T-helper 22 cell (primary cell): ENCODE data around the gene ATP1A1.

ENCODE experiments used
- DNase-seq: peaks from one replicate; pipeline ENCODE4 v3.0.0-alpha.2; 2020; ENCODE audit warnings: low read depth

ATP1A1 gene

DNA sequence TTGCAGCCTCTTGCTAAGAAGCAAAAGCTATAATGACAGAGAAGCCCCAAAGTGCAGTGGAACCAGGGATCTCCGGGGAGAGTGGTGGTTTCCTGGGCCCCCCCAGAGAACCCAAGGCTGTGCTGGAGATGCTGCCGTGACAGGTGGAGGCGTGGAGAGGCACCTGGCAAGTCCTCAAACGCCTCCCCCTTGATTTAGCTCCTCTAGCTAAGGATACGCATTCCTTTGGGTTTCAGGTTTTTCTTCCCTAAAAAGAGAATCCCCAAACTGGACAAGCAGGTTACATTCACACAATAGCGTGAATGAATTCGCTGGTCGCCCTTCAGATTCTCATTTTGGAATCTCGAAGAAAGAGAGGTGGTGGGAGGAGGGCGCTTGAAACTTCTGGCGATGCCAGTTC, 853 bp upstream of the ATP1A1 start:
- DNase-seq: no peak

DNA sequence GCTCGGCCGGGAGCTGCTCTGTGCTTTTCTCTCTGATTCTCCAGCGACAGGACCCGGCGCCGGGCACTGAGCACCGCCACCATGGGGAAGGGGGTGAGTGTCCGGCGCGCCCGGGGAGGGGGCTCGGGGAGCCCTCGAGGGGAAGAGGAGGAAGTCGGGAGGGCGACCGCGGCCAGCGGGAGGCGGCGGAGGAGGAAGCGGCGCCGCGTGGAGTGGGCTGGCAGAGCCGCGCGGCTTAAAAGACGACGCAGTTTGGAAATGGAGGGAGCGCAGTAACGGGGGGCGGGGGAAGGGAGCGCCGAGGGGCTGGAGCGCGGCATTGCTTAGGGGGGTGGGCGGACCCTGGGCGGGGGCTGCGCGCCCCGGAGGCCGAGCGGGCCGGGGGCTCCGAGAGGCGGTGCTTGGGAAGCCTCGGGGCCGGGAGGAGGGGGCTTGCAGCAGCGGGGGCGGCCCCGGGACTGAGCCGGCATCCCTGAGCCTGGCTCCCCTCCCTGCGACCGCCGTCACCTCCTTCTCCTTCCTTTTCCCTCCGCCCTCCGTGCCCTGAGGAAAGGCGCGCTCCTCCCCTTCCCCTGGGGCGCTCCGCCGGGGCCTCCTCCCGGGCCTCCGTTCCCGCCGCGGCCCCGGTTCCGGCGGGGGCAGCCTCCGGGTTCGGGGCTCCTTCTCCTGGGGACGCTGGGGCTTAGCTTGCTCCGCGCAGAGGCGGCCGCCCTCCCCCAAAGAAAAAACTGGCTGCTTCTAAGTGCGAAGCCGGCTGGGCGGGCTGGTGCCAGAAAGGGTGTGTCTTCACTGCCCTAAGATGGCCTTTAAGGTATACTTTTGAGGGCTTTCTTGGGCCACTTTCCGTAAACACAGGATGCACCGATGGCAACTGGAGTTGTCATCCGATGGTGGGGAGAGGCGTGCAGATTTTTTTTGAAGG, 648 bp downstream of the ATP1A1 start:
- DNase-seq: peak; percentile 49

DNA sequence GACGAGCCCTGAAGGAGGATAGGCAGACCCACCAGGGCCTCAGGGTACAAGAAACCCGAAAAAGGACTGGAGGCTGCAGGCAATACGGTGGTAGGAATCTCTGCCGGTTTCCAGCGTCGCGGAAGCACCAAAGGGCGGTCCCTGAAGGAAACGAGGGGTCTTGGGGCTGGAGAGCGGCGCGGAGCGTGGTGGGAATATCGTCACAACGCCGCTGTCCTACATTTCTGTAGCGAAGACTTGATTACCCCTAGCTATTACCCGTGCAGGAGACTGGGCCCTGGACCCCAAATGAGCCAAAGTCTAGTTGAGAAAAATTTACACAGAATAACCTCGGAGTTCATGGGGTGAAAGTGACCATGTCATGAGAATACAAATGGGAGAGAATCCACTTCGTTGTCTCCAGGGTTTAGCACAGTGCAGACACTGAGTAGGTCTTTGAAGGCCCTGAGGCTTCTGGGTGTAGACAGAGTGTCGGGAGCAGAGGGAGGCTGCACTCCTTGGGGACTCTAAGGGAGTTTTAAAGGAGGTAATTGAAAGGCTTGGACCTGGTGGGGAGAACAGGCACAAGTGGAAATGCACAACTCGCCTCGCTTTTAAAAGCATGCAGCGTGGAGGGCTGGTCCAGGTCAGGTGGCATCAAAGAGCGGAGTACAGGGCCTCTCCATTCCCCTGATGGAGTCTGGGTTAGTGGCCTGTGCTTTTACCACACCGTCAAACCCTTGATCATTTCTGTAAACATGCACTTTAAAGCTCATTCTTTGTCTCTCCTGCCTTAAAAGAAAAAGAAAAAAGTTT, 1.5 kb downstream of the ATP1A1 start:
- peak; percentile 4 for DNase-seq

- no peak for DNase-seq
Observed at GRCh38 chr1:116375148-116375886, 2.3 kb downstream of the ATP1A1 start.

- no peak for DNase-seq
Observed at GRCh38 chr1:116375887-116376728, 3.1 kb downstream of the ATP1A1 start.

GRCh38 chr1:116376729-116377086, 3.7 kb downstream of the ATP1A1 start:
- DNase-seq: no peak

DNA sequence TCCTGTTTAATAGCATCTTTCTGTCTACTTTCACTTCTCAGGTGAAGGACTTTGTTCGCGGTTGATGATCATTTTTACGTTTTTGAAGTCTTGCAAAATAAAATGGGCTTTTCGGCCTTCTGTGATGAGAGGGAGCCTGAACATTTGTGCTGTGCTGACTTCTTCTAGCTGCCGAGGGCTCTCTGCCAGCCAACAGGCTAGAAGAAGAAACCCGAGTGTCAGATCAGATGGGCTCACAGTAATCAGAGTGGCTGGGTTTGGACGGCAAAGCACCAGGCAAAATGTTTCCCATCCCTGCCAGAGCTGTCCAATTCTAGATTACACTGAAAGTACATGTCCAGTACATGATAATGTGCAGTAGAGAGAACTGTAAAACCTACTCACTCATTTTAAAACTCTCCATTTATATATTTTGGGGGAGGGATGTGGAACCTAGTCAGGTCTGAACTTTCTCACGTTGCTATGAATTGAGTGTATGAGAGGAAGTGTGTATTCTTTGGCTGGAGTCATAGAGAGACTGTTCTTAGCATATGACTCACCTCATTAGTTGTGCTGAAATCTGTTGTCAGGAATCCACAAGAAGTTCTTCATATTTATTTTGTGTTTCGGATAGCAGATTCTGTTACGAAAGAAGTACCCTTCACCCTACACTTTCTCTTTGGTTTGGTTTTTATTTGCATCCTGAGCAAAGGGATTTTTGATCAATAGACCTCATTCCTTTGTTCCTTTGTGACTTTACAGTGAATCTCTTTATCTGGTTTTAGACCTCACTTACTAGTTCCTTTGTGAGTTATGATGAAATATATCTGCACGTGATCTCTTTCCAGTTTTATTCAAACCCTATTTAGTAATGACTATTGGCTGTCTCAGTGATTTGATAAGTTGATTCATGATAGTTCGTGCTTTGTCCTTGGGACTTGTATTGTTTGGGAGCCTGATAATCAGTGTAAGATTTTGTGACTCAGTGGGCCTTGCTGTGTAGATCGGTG, 4.8 kb downstream of the ATP1A1 start:
- no peak for DNase-seq

DNA sequence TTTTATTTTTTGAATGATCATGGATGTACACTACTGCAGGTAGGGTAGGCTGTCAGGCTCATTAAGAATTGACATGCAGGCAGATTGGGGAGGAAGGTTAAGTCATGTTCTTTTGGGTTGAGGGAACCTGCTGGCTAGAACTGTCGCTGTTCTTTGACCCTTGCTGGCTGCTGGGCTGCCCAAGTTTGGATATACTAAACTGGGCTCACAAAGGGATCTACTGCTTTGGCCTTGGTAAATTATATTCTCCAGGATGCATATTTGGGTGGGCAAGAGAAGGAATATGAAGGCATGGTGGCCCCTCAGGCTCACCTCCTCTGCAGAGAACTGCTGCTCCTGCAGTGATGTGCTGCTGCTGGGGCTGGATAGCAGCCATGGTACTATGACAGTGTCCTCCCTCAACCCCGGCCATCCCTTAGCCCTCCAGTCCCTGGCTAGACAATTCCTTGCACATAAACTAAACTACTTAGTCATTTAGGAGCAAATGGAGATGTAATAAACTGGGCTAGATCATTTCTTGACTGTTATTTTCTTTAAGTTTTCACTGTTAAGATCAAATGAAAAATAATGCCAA, 6.1 kb downstream of the ATP1A1 start:
- DNase-seq: no peak

GRCh38 chr1:116379674-116380498, 6.8 kb downstream of the ATP1A1 start:
- DNase-seq: no peak

GRCh38 chr1:116380499-116381242, 7.6 kb downstream of the ATP1A1 start:
- no peak for DNase-seq

DNA sequence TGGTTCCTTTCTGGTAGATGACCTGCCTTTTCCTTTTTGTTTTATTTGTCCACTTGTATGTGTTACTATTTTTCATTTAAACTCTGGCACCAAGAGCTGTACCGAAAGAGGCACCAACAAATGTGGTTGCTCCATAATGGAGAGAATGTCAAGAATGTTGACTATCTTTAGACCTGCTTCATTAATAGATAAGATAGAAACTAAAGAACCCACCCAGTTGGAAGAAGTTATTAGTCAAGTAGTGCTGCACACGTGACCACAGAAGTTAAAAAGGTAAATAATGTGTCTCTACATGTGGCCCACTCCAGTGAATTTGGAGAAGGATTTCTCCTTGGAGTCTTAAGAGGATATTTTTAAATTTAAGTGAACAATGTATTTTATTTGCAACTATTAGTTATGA, 9.3 kb downstream of the ATP1A1 start:
- no peak for DNase-seq

DNA sequence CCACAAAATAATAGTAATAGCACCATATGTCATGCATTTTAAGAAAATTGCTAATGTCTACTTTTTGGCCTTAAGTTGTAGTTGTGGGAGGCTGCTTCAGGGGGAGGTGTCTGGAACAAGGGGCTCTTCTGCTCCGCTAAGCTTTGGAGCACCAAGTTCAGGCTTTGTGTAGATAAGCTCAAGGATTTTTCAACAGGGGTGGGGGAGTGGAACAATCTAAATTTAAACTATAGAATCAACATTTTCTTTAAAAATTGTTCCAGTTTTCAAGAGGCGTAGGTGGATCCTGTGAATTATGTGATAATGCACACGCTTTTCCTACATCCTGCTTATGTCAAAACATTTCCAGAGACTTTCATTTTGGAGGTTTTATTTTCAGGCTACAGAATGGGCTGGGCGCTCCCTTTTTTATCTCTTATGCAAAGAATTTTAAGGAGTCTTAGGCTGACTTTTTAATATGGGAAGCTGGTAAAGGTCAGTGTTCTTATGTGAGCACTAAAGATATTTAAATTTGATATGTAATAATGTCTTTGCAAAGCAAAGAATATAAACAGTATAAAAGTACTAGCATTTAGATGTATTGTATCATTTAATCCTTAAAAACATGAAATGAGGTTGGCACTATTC, 9.9 kb downstream of the ATP1A1 start:
- DNase-seq: no peak

DNA sequence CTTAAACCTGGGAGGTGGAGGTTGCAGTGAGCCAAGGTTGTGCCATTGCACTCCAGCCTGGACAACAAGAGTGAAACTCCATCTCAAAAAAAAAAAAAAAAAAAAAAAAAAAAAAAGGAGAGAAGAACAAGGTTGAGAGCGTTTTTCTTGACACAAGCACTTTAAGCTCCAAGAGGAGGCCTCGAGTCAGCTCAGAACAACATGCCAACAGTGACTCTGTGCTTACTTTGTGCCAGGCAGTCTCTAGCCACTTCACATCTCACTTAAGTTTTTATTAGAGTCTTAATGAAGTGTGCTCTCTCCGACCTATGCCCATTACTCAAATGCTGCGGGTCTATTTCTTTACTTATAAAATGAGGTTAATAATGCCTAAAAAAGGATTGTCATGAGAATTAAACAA, 13.0 kb downstream of the ATP1A1 start:
- DNase-seq: no peak

- DNase-seq: no peak
Observed at GRCh38 chr1:116387551-116387950, 14.5 kb downstream of the ATP1A1 start.

- DNase-seq: no peak
Observed at GRCh38 chr1:116388122-116388521, 15.1 kb downstream of the ATP1A1 start.

GRCh38 chr1:116389013-116389412, 16.0 kb downstream of the ATP1A1 start:
- DNase-seq: no peak

GRCh38 chr1:116389686-116390085, 16.6 kb downstream of the ATP1A1 start:
- no peak for DNase-seq

DNA sequence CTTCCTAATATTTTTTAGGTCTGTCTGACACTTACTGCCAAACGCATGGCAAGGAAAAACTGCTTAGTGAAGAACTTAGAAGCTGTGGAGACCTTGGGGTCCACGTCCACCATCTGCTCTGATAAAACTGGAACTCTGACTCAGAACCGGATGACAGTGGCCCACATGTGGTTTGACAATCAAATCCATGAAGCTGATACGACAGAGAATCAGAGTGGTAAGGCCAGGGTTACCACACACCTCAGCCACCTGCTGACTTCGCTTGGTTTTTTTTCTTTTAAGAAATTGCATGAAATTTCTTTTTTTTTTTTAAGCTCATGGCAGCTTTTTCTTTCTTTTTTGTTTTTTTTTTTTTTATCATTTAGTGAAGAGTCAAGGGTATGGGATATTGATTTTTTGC, 17.2 kb downstream of the ATP1A1 start:
- DNase-seq: peak; percentile 47
